IMR-90 (cell line): ENCODE data around the gene TSR3. TPM values are rescaled to one million over a fixed set of nuclear protein-coding genes. Genes with fewer than 3 reads are reported as not detected.
"Not testable (repeated sequence)": the region's sequence is repeated elsewhere in the genome, so short reads cannot be mapped to it uniquely, and the experiment has no call there.

Source experiments
- ATAC-seq: fragments of 200-7000 bp; cut with Tn5 transposase; 2 replicates; pipeline ENCODE4 v1.9.1; 2020; ENCODE audit warnings: low read depth, mild to moderate bottlenecking, moderate library complexity
- BruUV-seq: library from RNA; stranded (reverse); fragments of 400-500 nt; replicated peaks from 2 replicates; lab custom pipeline; 2021; lab: Mats Ljungman, UMichigan
- CTCF ChIA-PET: fragments of 300-600 bp; formaldehyde crosslinking; extraction: SDS; loops from one replicate; lab custom pipeline; 2021; ENCODE audit warnings: antibody characterized with exemption; lab: Yijun Ruan, JAX
- POLR2A ChIA-PET: fragments of 300-600 bp; sonication (Branson Sonifier 250); formaldehyde crosslinking; loops from one replicate; lab custom pipeline; 2022; ENCODE audit warnings: antibody characterized with exemption; ENCODE audit not compliant: unreplicated experiment; lab: Charles Lee
- DNase-seq: peaks from one replicate; pipeline ENCODE4 v3.0.0; 2013
- H2AFZ ChIP-seq: replicated peaks from 2 replicates; pipeline ENCODE3; 2013; ENCODE audit warnings: low read length, mild to moderate bottlenecking; ENCODE audit not compliant: poor library complexity
- H2AK5ac ChIP-seq: 2 replicates; pipeline ENCODE4 v1.6.1; 2013; ENCODE audit warnings: low read depth, low read length, inconsistent platforms
- H2AK9ac ChIP-seq: replicated peaks from 2 replicates; pipeline ENCODE3; 2013; ENCODE audit warnings: mild to moderate bottlenecking, low read depth, low read length, moderate library complexity; ENCODE audit not compliant: poor library complexity
- H2BK120ac ChIP-seq: 2 replicates; pipeline ENCODE4 v1.6.1; 2013; ENCODE audit warnings: low read depth, low read length, inconsistent platforms
- H2BK15ac ChIP-seq: 3 replicates; pipeline ENCODE4 v1.6.1; 2013; ENCODE audit warnings: low read depth, low read length, inconsistent platforms
- H2BK20ac ChIP-seq: 2 replicates; pipeline ENCODE4 v1.6.1; 2013; ENCODE audit warnings: low read depth, mild to moderate bottlenecking, inconsistent platforms, low read length, moderate library complexity
- H2BK5ac ChIP-seq: 2 replicates; pipeline ENCODE4 v1.6.1; 2013; ENCODE audit warnings: mild to moderate bottlenecking, low read depth, low read length, inconsistent platforms; ENCODE audit not compliant: poor library complexity, severe bottlenecking
- H3K14ac ChIP-seq: replicated peaks from 2 replicates; pipeline ENCODE4 v1.6.1; 2013; ENCODE audit warnings: low read depth, low read length, inconsistent platforms
- H3K18ac ChIP-seq: 2 replicates; pipeline ENCODE4 v1.6.1; 2013; ENCODE audit warnings: low read depth, low read length, control low read depth
- H3K23ac ChIP-seq: 2 replicates; pipeline ENCODE4 v1.6.1; 2013; ENCODE audit warnings: low read depth, low read length, inconsistent platforms
- H3K27ac ChIP-seq: 2 replicates; pipeline ENCODE4 v1.5.1; 2013; ENCODE audit warnings: mild to moderate bottlenecking, control low read depth, low read length; ENCODE audit not compliant: insufficient read depth
- H3K27me3 ChIP-seq: 2 replicates; pipeline ENCODE4 v1.6.1; 2013; ENCODE audit warnings: low read length; ENCODE audit not compliant: control insufficient read depth, insufficient read depth
- H3K36me3 ChIP-seq: 2 replicates; pipeline ENCODE4 v1.6.1; 2013; ENCODE audit warnings: low read length, mixed read lengths; ENCODE audit not compliant: control insufficient read depth, insufficient read depth
- H3K4ac ChIP-seq: 2 replicates; pipeline ENCODE4 v1.6.1; 2013; ENCODE audit warnings: low read depth, low read length, inconsistent platforms
- H3K4me1 ChIP-seq: 2 replicates; pipeline ENCODE4 v1.6.1; 2013; ENCODE audit warnings: low read length, mixed read lengths; ENCODE audit not compliant: control insufficient read depth, insufficient read depth
- H3K4me2 ChIP-seq: 2 replicates; pipeline ENCODE4 v1.6.1; 2013; ENCODE audit warnings: low read depth, mild to moderate bottlenecking, control low read depth, low read length, moderate library complexity
- H3K4me3 ChIP-seq: 2 replicates; pipeline ENCODE4 v1.5.1; 2013; ENCODE audit warnings: low read depth, mild to moderate bottlenecking, control low read depth, low read length, moderate library complexity; ENCODE audit not compliant: insufficient read depth
- H3K56ac ChIP-seq: 2 replicates; pipeline ENCODE4 v1.6.1; 2013; ENCODE audit warnings: low read length, inconsistent platforms; ENCODE audit not compliant: insufficient read depth; ENCODE audit errors: extremely low read depth
- H3K79me1 ChIP-seq, 2 experiments: 2 replicates each; pipeline ENCODE4 v1.6.1; 2013; ENCODE audit warnings: low read length in 2 of 2, inconsistent platforms in 1 of 2, low read depth in 1 of 2
- H3K9ac ChIP-seq: 2 replicates; pipeline ENCODE4 v1.6.1; 2013; ENCODE audit warnings: low read depth, low read length, control low read depth
- H3K9me1 ChIP-seq: 2 replicates; pipeline ENCODE4 v1.6.1; 2013; ENCODE audit warnings: low read length, inconsistent platforms; ENCODE audit not compliant: insufficient read depth
- H3K9me3 ChIP-seq: 2 replicates; pipeline ENCODE4 v1.6.1; 2013; ENCODE audit warnings: low read length; ENCODE audit not compliant: control insufficient read depth, insufficient read depth
- H4K20me1 ChIP-seq: 2 replicates; pipeline ENCODE4 v1.6.1; 2013; ENCODE audit warnings: low read length, inconsistent platforms; ENCODE audit not compliant: insufficient read depth
- H4K5ac ChIP-seq: 2 replicates; pipeline ENCODE4 v1.6.1; 2013; ENCODE audit warnings: mild to moderate bottlenecking, low read depth, low read length, control low read depth
- H4K8ac ChIP-seq, 2 experiments: 2 replicates each; pipeline ENCODE4 v1.6.1; 2013; ENCODE audit warnings: low read depth in 2 of 2, low read length in 2 of 2, control low read depth in 1 of 2, inconsistent platforms in 1 of 2
- H4K91ac ChIP-seq: 2 replicates; pipeline ENCODE4 v1.6.1; 2013; ENCODE audit warnings: low read depth, low read length, inconsistent platforms; ENCODE audit not compliant: insufficient read depth
- WGBS, 2 experiments: methylation state at CpG; one replicate each; pipeline versions ENCODE4 v1.1.5 to v1.1.7; 2013; ENCODE audit warnings: missing lambda C conversion rate in 2 of 2; ENCODE audit not compliant: insufficient read length in 1 of 2; ENCODE audit errors: extremely low coverage in 2 of 2; 5-methylcytosine and 5-hydroxymethylcytosine counted together
- dilution Hi-C: fragments of 300-500 bp; cut with HindIII; formaldehyde crosslinking; loops from one replicate; pipeline ENCODE4 v1.14.3; 2018; ENCODE audit warnings: low sequenced_read_pairs; ENCODE audit not compliant: unreplicated experiment
- in situ Hi-C: fragments of 300-500 bp; cut with MboI; formaldehyde crosslinking; loops from 3 replicates; pipeline ENCODE4 v1.14.3; 2019; ENCODE audit warnings: low sequenced_read_pairs, inconsistent platforms, mixed read lengths
- intact Hi-C: fragments of 100-400 bp; cut with micrococcal nuclease; formaldehyde crosslinking; loops from 2 replicates; pipeline ENCODE4 v1.10.0; 2022
- polyA plus RNA-seq, 3 experiments: library from polyadenylated mRNA; depleted of rRNA; stranded (reverse); fragments of >200 nt; gene quantifications; 2 replicates each; pipeline ENCODE4 v1.2.3, GENCODE V29; 2012; ENCODE audit warnings: low replicate concordance in 1 of 3
- total RNA-seq: library from RNA; depleted of rRNA; stranded (reverse); fragments of >200 nt; gene quantifications from 2 replicates; pipeline ENCODE4 v1.2.3, GENCODE V29; 2012

Gene TSR3
- total and polyA plus RNA-seq, 2 of the 4 experiments (the other 2 are of a cell fraction) = 38.0 to 52.9 TPM

DNA sequence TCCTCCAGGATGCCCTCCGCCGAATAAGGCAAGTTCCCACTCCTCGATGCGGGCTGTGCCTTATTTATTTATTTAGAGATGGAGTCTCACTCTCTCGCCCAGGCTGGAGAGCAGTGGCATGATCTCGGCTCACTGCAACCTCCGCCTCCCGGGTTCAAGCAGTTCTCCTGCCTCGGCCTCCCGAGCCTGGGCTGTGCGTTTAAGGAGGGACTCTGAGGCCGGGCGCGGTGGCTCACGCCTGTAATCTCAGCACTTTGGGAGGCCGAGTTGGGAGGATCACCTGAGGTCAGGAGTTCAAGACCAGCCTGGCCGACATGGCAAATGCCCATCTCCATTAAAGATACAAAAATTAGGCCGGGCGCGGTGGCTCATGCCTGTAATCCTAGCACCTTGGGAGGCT lies 23.5 kb downstream of the TSR3 start:
- CTCF ChIA-PET = not testable (repeated sequence)

More for the DNA sequence above, 23.5 kb downstream of the TSR3 start:
- WGBS, 2 experiments = 100% methylated on average over 1 of the region's 20 CpGs; no CpG with 5 or more reads in 1 of the 2 experiments
- H3K9me3 ChIP-seq, H3K23ac ChIP-seq, H3K56ac ChIP-seq, H3K4me2 ChIP-seq, intact Hi-C loops, H3K4me3 ChIP-seq, dilution Hi-C loops, H2AK9ac ChIP-seq, H4K5ac ChIP-seq, H4K91ac ChIP-seq, DNase-seq, POLR2A ChIA-PET, H2AFZ ChIP-seq, H3K14ac ChIP-seq, H3K9ac ChIP-seq, H3K4me1 ChIP-seq, H2BK5ac ChIP-seq, ATAC-seq, H3K4ac ChIP-seq, H3K18ac ChIP-seq, in situ Hi-C loops, H3K27ac ChIP-seq, H2BK15ac ChIP-seq, H3K9me1 ChIP-seq, H2BK120ac ChIP-seq, H2BK20ac ChIP-seq, H2AK5ac ChIP-seq, H4K8ac ChIP-seq, BruUV-seq, H3K79me1 ChIP-seq: not testable (repeated sequence)
- peaks cover 18% of the 10 kb centered on the region for H3K27me3 ChIP-seq
- peaks cover 25% of the 10 kb centered on the region; the same call in 1 of the 2 replicates for H3K36me3 ChIP-seq
- H4K20me1 ChIP-seq = peaks cover 30% of the 10 kb centered on the region
